Pancreas (tissue), 10 donors: ENCODE results near the gene ANKRD62. TPM values are rescaled to one million over a fixed set of nuclear protein-coding genes. Genes with fewer than 3 reads are reported as not detected.
A peak's percentile ranks its signal among the peaks of the same experiment; 100 is the strongest.

Source experiments
- ATAC-seq, 4 donors: fragments of 200-7000 bp; cut with Tn5 transposase; one replicate each; pipeline versions ENCODE4 v1.8.0 to v1.9.1; 2020; ENCODE audit warnings: mild to moderate bottlenecking in 4 of 4, moderate library complexity in 4 of 4
- DNase-seq, 6 donors: peaks; one replicate each; pipeline ENCODE4 v3.0.0-alpha.2; 2020
- FAIRE-seq: peaks from 2 replicates; lab custom pipeline; 2012; peaks lifted over from hg19 to GRCh38; lab: Jason Lieb, UNC
- H3K27ac ChIP-seq, 4 donors: fragments of 200-600 bp; sonication (generic); 1 replicate in 3 of 4; 2 replicates in 1 of 4; pipeline versions ENCODE4 v1.5.0 to v1.8.0; 2020
- H3K27me3 ChIP-seq, 4 donors: fragments of 200-600 bp; one replicate each; pipeline ENCODE4 v1.8.0; 2021
- H3K36me3 ChIP-seq, 3 donors: fragments of 200-600 bp; sonication (generic) in 1 of 3; one replicate each; pipeline versions ENCODE4 v1.5.0 to v1.8.0; 2020 to 2021
- H3K4me1 ChIP-seq, 3 donors: fragments of 200-600 bp; one replicate each; pipeline ENCODE4 v1.8.0; 2021
- H3K4me3 ChIP-seq, 4 donors: fragments of 200-600 bp; sonication (generic) in 2 of 4; one replicate each; pipeline versions ENCODE4 v1.5.0 to v1.8.0; 2020 to 2021
- H3K9me3 ChIP-seq, 4 donors: fragments of 200-600 bp; one replicate each; pipeline ENCODE4 v1.8.0; 2021
- CTCF ChIP-seq, 4 donors: fragments of 200-600 bp; sonication (generic) in 3 of 4; IDR thresholded peaks; one replicate each; pipeline versions ENCODE4 v1.5.0 to v1.8.0; 2021; ENCODE audit warnings: antibody characterized with exemption in 4 of 4
- WGBS, 2 donors: extraction: QIAGEN DNeasy Blood & Tissue Kit; methylation state at CpG; one replicate each; pipeline ENCODE4 v1.1.7; 2013; 5-methylcytosine and 5-hydroxymethylcytosine counted together
- intact Hi-C, 3 donors: fragments of 100-400 bp; cut with DNase I; formaldehyde crosslinking; loops; one replicate each; pipeline versions ENCODE4 v1.11.1 to v1.14.2; 2022
- polyA plus RNA-seq, 2 donors: library from polyadenylated mRNA; stranded (reverse); fragments of 200-250 nt; gene quantifications; one replicate each; pipeline ENCODE4 v1.2.3, GENCODE V29; 2013
- total RNA-seq, 6 donors: library from RNA; stranded (reverse); fragmentation: NEBNext Ultra II Directional in 4 of 6; extraction: Animal tissue kit (Norgen Biotek cat#: 25700) in 4 of 6; gene quantifications; one replicate each; pipeline versions ENCODE4 v1.2.1 to v1.2.4, GENCODE V29; 2021 to 2023
- donor health status: healthy with polysubstance abuse.
- donor health status: DM: no; HTN: no; CAD: no; lungs with moderate emphysema.
- donor health status: DM: no; HTN: no; CAD: no.
- donor health status: control.
- donor health status: control.
- donor health status: Bipolar disorder and iron deficiency.
- donor health status: DM: yes; HTN: yes; CAD: no.
- donor health status: DM: no; HTN: no; CAD: no.
- donor health status: DM: no; HTN: no; CAD: no.
- donor health status: DM: yes; HTN: yes; CAD: no.

ANKRD62 gene
- total and polyA plus RNA-seq, 8 donors: 0.38 to 5.2 (median 3.0) TPM

- Histone ChIP-seq H3K27ac (no peak overlapping the region), H3K36me3 (no peaks in the 10 kb centered on the region), H3K4me3 (no peak overlapping the region), H3K27me3 (no peaks in the 10 kb centered on the region), H3K9me3 (no peaks in the 10 kb centered on the region), H3K4me1 (no peaks in the 10 kb centered on the region)
- intact Hi-C loops: no loop called here
- 87 to 88% methylated on average over 6 of the region's 6 CpGs for WGBS, 2 donors
- no peak for FAIRE-seq
- no peak for ATAC-seq
- peak in 1 of 6 donors; percentile 12 for DNase-seq
- no peak for TF ChIP-seq CTCF (IDR thresholded peaks at IDR 0.05)
Measured at GRCh38 chr18:12079491-12080237, 14.0 kb upstream of the ANKRD62 start.

GRCh38 chr18:12085136-12085535 lies 8.5 kb upstream of the ANKRD62 start:
- TF ChIP-seq CTCF (IDR thresholded peaks at IDR 0.05): no peak
- ATAC-seq (no peak), FAIRE-seq (no peak), DNase-seq (no peak)
- H3K27me3 ChIP-seq: no peaks in the 10 kb centered on the region
- H3K36me3 ChIP-seq: no peaks in the 10 kb centered on the region
- intact Hi-C loops: no loop called here
- H3K4me3 ChIP-seq: no peak overlapping the region
- WGBS, 2 donors: 93 to 96% methylated on average over 13 of the region's 13 CpGs
- peaks cover 0 to 4% (median 0%) of the 10 kb centered on the region in 3 donors for H3K4me1 ChIP-seq
- no peak overlapping the region for H3K27ac ChIP-seq
- no peaks in the 10 kb centered on the region for H3K9me3 ChIP-seq

- no peaks in the 10 kb centered on the region for H3K9me3 ChIP-seq
- 64 to 66% methylated on average over 4 of the region's 4 CpGs for WGBS, 2 donors
- TF ChIP-seq CTCF (IDR thresholded peaks at IDR 0.05): no peak
- H3K4me1 ChIP-seq: peaks cover 0 to 4% (median 0%) of the 10 kb centered on the region in 3 donors
- no peak for FAIRE-seq
- no peaks in the 10 kb centered on the region for H3K27me3 ChIP-seq
- no peaks in the 10 kb centered on the region for H3K36me3 ChIP-seq
- DNase-seq: peak in 4 of 6 donors; percentile 41 to 53 (median 47)
- peak overlapping the region in 1 of 4 donors; percentile 11 for H3K27ac ChIP-seq
- no peak overlapping the region for H3K4me3 ChIP-seq
- peak in 3 of 4 donors; percentile 1 to 8 (median 4) for ATAC-seq
- intact Hi-C loops: no loop called here
Measured at GRCh38 chr18:12085786-12086185, 7.9 kb upstream of the ANKRD62 start.

GRCh38 chr18:12086249-12086648 lies 7.4 kb upstream of the ANKRD62 start:
- peak overlapping the region in 1 of 4 donors; percentile 62 for H3K27ac ChIP-seq
- intact Hi-C loops: no loop called here
- H3K4me3 ChIP-seq: no peak overlapping the region
- ATAC-seq: peak; percentile 89 to 93 (median 92)
- no peaks in the 10 kb centered on the region for H3K36me3 ChIP-seq
- H3K27me3 ChIP-seq: no peaks in the 10 kb centered on the region
- no peak for TF ChIP-seq CTCF (IDR thresholded peaks at IDR 0.05)
- no peaks in the 10 kb centered on the region for H3K9me3 ChIP-seq
- peak; percentile 84 to 96 (median 93) for DNase-seq
- H3K4me1 ChIP-seq: peaks cover 0 to 4% (median 0%) of the 10 kb centered on the region in 3 donors
- no peak for FAIRE-seq
- WGBS, 2 donors: 32 to 38% methylated on average over 5 of the region's 5 CpGs
